ENCODE data around the gene TENM4.

Gene TENM4

GRCh38 chr11:79170321-79170720, 270.5 kb downstream of the TENM4 start:
- CTCF ChIA-PET = no interaction called here
- DNase-seq (ENCODE audit: extremely low spot score) = no peak
- TF ChIP-seq, protein P1, sequence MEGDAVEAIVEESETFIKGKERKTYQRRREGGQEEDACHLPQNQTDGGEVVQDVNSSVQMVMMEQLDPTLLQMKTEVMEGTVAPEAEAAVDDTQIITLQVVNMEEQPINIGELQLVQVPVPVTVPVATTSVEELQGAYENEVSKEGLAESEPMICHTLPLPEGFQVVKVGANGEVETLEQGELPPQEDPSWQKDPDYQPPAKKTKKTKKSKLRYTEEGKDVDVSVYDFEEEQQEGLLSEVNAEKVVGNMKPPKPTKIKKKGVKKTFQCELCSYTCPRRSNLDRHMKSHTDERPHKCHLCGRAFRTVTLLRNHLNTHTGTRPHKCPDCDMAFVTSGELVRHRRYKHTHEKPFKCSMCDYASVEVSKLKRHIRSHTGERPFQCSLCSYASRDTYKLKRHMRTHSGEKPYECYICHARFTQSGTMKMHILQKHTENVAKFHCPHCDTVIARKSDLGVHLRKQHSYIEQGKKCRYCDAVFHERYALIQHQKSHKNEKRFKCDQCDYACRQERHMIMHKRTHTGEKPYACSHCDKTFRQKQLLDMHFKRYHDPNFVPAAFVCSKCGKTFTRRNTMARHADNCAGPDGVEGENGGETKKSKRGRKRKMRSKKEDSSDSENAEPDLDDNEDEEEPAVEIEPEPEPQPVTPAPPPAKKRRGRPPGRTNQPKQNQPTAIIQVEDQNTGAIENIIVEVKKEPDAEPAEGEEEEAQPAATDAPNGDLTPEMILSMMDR (IDR thresholded peaks at IDR 0.05; ENCODE audit: control extremely low read depth, extremely low read depth, low read depth, missing control alignments) = no peak
- POLR2A ChIA-PET = no interaction called here

DNA sequence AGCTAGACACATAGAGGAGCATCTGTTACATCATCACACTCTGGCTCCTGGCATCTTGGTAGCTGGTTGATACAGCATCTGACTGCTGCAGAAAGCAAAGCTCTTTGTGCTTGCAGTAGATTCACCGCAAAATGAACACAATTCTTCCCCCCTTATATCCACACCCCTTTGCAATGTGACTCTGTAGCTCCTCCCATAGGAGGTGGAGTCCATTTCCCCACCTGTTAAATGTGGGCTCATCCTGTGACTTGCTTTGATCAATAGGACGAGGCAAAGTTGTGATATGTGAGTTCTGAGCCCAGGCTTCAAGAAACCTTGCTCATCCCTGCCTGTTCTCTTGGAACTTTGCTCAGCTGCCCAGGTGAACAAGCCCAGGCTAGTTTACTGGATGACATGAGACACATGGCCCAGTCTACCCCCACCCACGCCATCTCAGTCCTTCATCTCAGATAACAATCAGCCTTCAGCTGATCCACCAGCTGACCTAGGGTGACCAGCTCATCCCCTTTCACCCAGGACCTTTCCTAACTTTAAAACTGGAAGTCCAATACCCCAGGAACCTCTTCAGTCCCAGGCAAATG, 272.2 kb downstream of the TENM4 start:
- TF ChIP-seq, protein P1 (IDR thresholded peaks at IDR 0.05; ENCODE audit: control extremely low read depth, extremely low read depth, low read depth, missing control alignments) = no peak

GRCh38 chr11:79167510-79168188, 273.2 kb downstream of the TENM4 start:
- POLR2A ChIA-PET = no interaction called here
- CTCF ChIA-PET = interaction anchor here (1.3 to 1.4 kb wide), 2 partner anchors 9 to 522 kb away, joined by 4 to 5 read pairs; no protein-coding TSS in a partner anchor
- TF ChIP-seq, protein P1 (IDR thresholded peaks at IDR 0.05; ENCODE audit: control extremely low read depth, extremely low read depth, low read depth, missing control alignments) = no peak
- DNase-seq (ENCODE audit: extremely low spot score) = no peak

More for the DNA sequence above, 272.2 kb downstream of the TENM4 start:
- POLR2A ChIA-PET = no interaction called here
- CTCF ChIA-PET = interaction anchor here (1.3 to 1.4 kb wide), 2 partner anchors 10 to 523 kb away, joined by 4 to 5 read pairs; no protein-coding TSS in a partner anchor
- DNase-seq (ENCODE audit: extremely low spot score) = no peak

DNA sequence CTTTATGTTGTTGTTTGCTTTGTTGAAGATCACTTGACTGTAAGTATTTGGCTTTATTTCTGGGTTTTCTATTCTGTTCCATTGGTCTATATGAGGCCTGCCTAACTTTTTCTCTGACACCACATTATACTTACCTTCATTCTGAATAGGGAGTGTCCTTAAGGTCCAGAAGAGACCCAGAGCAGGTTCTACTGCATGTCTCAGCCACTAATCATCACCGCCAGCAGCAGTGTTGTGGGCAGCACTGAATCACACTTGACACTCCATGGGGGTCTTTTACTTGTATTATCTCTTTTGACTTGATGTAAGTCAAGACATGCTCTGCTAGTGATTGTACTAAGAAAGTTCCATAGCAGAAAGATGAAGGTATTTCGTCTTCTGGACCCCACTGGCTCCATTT, 274.9 kb downstream of the TENM4 start:
- ChIA-PET CTCF (no interaction called here), POLR2A (no interaction called here)
- DNase-seq (ENCODE audit: extremely low spot score) = no peak
- TF ChIP-seq, protein P1 (IDR thresholded peaks at IDR 0.05; ENCODE audit: control extremely low read depth, extremely low read depth, low read depth, missing control alignments) = no peak

DNA sequence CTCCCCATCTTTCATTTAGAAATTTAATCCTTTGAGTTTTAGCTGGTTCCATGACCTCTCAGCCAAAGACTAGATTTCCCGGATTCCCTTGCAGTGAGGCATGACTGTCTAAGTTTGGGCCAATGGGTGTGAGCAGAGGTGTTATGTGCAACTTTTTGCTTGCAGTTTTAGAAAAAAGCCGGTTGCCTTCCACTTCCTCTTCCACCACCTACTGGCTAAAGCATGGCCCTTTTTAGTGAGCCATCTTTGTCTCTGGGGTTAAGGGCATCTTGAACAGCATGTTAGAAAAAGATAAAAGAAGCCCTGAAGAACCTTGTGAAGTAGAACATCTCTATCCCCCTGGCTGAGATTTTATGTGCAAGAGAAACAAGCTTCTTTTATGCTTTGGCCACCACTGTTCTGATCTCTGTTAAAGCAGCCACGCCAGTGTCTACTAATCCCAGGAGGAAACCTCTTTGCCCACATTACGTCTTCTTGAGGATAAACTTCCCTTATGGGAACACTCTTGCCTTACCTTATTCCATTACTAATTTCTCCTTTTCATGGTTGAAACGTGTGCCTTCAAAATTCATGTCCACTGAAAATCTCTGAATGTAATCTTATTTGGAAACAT, 279.9 kb downstream of the TENM4 start:
- no peak for DNase-seq (ENCODE audit: extremely low spot score)
- CTCF ChIA-PET = no interaction called here
- TF ChIP-seq, protein P1 (IDR thresholded peaks at IDR 0.05; ENCODE audit: control extremely low read depth, extremely low read depth, low read depth, missing control alignments) = no peak

GRCh38 chr11:79159657-79160450, 281.0 kb downstream of the TENM4 start:
- DNase-seq (ENCODE audit: extremely low spot score) = no peak
- CTCF ChIA-PET = interaction anchor here (1.4 to 1.6 kb wide), 2 partner anchors 8 to 514 kb away, joined by 4 to 5 read pairs; no protein-coding TSS in a partner anchor
- TF ChIP-seq, protein P1 (IDR thresholded peaks at IDR 0.05; ENCODE audit: control extremely low read depth, extremely low read depth, low read depth, missing control alignments) = no peak
- POLR2A ChIA-PET = no interaction called here

More for the DNA sequence above, 279.9 kb downstream of the TENM4 start:
- POLR2A ChIA-PET = no interaction called here
